ENCODE measurements around the gene DTX1.
"Not testable (repeated sequence)": the region's sequence is repeated elsewhere in the genome, so short reads cannot be mapped to it uniquely, and the experiment has no call there.

Gene DTX1

DNA sequence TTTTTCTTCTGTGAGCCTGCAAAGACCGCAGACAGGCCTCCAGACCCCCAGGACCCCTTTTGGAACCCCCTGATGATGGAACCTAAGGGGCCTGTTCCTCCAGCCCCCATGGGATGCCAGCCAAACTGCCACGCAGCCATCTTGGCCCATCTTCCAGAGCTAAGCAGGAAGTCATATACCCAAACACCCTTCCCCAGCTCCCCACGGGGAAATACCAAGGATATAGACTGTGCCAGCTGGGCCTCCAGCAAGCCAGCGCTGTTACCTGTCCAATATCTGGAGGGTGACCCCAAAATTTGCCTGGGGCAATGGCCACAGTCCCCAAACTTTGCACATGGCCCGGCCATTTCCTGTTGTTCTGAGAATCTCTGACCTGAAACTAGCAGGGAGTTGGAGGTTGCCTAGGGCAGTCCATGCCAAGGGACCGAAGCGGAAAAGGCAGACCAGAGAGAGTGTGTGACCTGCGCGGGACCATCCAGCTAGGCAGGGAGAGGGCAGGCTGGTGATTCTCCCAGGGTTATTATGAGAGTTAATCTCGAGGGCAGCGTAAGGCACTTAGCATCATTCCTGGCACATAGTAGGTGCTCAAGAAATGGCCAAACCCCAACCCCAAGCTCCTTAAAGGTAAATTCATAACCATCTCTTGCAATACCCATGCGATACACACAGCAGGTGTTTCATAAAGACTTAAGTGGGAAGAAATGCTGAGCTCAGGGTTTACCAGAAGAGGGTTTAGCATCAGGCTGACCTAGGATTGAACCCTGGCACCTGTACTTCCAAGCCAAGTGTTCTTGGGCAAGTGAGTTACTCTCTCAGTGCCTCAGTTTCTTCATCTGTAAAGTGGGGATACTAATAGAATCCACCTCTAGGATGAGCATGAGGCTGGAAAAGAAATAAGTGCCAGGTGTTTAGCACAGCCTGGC, 81.6 kb downstream of the DTX1 start:
- DNase-seq (ENCODE audit: low spot score) = no peak

DNA sequence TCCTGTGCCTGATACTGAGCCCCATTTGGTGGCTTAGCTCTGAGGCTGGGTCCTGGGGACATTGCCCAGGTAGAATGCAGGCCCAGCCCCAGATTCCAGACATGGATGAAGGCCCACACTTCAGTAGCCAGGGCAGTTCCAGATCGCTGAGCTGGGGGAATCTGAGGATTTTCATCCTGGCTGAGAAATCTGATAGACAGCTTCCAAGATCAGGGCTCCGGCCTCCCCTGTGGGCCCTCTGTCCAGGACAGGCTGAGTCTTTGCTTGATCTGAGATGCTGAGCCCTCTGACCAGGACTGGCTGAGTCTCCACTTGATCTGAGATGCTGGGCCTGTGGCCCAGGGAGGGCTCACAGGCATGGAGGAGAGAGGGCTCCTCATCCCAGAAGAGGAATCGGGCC, 82.3 kb downstream of the DTX1 start:
- no peak for DNase-seq (ENCODE audit: low spot score)

GRCh38 chr12:113140706-113141105, 84.2 kb downstream of the DTX1 start:
- no peak for DNase-seq (ENCODE audit: low spot score)

DNA sequence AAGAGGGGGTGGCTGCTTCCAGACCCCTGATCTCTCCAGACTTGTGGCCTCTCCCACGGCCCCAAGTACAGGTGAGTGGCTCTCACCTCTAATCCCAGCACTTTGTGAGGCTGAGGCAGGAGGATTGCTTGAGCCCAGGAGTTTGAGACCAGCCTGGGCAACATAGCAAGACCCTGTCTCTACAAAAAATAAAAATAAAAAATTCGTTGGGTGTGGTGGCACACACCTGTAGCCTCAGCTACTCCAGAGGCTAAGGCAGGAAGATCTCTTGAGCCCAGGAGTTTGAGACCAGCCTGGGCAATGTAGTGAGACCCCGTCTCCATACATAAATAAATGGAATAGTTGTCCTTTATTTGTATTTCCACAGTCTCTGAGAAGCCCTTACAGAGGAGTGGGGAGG, 85.2 kb downstream of the DTX1 start:
- DNase-seq (ENCODE audit: low spot score) = not testable (repeated sequence)

DNA sequence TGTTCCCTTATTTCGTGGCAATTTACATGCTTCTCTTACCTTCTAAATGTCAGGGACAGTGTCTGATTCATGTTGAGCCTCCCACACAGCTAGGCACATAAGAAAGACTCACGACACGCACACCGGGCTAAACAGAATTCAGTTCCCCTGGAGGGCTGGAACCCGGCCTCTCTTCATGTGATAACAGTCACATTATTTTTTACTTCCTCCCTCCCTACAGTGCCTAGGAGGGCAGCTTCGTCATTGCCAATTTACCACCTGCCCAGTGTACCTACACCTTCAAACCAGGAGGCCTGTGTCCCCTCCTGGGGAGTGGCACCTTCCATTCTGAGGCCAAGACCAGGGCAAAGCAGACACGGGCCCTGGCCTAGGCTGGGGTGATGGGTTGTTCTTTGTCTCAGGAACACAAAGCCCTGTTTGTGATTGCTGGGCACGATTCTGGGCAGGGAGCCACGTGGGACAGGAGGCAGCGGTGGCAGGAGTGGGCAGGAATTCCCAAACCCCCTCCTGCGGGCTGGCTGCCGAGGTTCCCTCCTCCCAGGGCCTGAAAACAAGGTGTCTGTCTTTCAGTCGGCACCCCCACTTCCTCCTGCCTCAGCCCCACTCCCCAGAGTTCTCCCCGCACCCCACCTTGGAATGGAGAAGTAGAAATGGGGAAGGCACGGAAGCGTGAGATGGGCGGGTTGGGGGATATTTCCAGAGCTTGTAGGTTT, 85.8 kb downstream of the DTX1 start:
- no peak for DNase-seq (ENCODE audit: low spot score)

DNA sequence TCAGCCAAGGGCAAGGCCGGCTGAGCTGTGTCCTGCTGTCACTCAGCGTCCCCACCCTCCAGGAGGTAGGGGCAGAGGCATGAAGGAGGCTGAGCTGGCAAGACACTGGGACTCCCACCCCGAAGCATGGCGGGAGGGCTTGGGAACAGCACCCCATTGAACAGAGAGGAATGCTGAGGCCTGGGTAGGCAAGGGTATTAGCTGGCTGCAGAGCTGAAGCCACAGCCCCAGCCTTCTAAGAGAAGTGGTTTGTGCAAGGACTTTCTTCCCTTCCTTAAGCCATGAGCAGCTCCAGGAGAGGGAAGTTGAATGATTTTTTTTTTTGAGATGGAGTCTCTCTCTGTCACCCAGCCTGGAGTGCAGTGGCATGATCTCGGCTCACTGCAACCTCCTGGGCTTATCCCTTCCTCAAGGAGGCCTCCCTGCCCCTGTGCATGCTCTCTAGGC, 86.4 kb downstream of the DTX1 start:
- no peak for DNase-seq (ENCODE audit: low spot score)

- no peak for DNase-seq (ENCODE audit: low spot score)
These were observed 87.4 kb downstream of the DTX1 start for GRCh38 chr12:113143959-113144358.

- no peak for DNase-seq (ENCODE audit: low spot score)
These were observed 88.3 kb downstream of the DTX1 start for GRCh38 chr12:113144806-113145205.

- no peak for DNase-seq (ENCODE audit: low spot score)
These were observed 89.4 kb downstream of the DTX1 start for GRCh38 chr12:113145720-113146551.

DNA sequence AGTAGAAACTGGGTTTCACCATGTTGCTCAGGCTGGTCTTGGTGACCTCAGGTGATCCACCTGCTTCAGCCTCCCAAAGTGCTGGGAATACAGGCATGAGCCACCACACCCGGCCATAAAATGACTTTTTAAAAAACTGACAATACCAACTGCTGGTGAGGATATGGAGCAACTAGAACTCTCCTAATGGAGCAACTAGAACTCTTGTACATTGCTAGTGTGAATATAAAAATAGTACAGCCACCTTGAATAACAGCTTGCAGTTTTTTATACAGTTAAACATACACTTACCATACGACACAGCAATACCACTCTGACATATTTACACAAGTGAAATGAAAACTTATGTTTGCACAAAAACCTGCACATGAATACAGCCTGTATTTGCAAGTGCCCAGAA, 90.5 kb downstream of the DTX1 start:
- DNase-seq (ENCODE audit: low spot score) = no peak
